MM.1S (cell line): ENCODE results near the gene IL18RAP.

Source experiments
- EZH2 ChIP-seq: fragments of 300-600 bp; sonication (generic); optimal IDR thresholded peaks from 2 replicates; pipeline ENCODE3; 2017; ENCODE audit warnings: low read depth, mild to moderate bottlenecking, antibody characterized with exemption, low read length, mixed read lengths
- TF ChIP-seq, protein P1 (sequence below): fragments of 300-600 bp; sonication (generic); IDR thresholded peaks from 2 replicates; pipeline ENCODE4 v1.5.1; 2016; ENCODE audit warnings: antibody characterized with exemption, low read length, mixed read lengths

DNA sequence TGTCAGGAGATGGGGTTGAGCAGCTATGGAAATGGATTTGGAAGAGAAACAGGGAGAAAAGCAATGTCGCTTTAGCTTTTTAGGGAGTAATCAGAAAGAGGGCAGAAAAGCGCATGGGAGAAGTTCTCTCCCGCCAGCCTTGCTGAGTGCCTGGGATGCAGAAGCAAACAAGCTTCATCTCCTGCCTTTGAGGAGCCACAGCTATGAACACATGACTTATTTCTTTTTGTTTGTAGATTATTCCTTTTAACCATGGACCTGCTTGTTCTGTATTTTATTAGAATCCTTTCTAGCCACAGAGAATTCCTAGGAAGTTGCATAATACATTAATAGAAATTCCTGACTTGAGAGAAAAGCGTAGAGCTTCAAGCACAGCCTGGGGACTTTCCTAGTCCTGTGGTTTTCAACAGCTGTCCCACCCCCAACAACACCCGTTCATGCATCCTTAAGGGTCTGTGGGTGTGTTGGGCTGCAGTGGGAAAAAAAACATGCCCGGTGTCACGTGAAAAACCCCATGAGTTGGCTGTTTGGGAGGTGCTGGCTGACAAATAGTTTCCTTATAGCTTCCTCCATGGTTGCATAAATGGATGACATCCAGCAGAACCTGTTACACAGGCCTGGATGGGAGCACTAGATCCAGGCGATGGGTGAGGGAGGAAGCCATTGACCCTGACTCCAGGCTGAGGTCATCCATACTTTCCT, 65.0 kb downstream of the IL18RAP start:
- TF ChIP-seq, protein P1, sequence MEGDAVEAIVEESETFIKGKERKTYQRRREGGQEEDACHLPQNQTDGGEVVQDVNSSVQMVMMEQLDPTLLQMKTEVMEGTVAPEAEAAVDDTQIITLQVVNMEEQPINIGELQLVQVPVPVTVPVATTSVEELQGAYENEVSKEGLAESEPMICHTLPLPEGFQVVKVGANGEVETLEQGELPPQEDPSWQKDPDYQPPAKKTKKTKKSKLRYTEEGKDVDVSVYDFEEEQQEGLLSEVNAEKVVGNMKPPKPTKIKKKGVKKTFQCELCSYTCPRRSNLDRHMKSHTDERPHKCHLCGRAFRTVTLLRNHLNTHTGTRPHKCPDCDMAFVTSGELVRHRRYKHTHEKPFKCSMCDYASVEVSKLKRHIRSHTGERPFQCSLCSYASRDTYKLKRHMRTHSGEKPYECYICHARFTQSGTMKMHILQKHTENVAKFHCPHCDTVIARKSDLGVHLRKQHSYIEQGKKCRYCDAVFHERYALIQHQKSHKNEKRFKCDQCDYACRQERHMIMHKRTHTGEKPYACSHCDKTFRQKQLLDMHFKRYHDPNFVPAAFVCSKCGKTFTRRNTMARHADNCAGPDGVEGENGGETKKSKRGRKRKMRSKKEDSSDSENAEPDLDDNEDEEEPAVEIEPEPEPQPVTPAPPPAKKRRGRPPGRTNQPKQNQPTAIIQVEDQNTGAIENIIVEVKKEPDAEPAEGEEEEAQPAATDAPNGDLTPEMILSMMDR: no peak
- TF ChIP-seq EZH2: no peak
